ENCODE results near the gene CREB5.

DNA sequence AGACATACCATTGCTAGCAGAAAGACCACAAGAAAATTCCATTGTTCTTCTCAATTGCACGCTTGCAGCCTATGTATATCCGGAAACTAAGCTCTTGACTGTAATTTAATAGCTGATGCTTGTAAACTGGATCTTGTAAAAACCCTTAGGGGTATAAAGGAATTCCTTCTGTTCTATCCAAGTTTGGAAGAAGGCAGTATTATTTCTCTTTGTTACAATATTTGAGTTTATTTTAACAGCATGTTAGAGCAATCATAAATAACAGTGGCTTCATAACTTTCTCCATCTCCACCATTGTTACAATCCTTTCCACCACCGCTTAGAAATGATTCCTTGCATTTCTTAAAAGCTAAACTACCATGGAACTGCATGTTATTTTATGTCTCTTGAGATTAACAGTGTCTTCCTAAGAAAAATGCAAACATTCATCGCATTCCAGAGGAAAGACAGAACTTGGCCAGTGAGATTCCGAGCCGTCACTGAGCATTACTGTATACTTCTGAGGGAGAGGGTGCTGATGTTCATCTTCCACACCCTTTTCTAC lies 453.4 kb downstream of the CREB5 start:
- TF ChIP-seq, protein P1, sequence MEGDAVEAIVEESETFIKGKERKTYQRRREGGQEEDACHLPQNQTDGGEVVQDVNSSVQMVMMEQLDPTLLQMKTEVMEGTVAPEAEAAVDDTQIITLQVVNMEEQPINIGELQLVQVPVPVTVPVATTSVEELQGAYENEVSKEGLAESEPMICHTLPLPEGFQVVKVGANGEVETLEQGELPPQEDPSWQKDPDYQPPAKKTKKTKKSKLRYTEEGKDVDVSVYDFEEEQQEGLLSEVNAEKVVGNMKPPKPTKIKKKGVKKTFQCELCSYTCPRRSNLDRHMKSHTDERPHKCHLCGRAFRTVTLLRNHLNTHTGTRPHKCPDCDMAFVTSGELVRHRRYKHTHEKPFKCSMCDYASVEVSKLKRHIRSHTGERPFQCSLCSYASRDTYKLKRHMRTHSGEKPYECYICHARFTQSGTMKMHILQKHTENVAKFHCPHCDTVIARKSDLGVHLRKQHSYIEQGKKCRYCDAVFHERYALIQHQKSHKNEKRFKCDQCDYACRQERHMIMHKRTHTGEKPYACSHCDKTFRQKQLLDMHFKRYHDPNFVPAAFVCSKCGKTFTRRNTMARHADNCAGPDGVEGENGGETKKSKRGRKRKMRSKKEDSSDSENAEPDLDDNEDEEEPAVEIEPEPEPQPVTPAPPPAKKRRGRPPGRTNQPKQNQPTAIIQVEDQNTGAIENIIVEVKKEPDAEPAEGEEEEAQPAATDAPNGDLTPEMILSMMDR (IDR thresholded peaks at IDR 0.05; ENCODE audit: extremely low read depth in 1 of 2, insufficient read depth in 1 of 2, low read depth in 1 of 2, low read length in 2 of 2), result no peak
- no peak for TF ChIP-seq POLR2A (IDR thresholded peaks at IDR 0.05; ENCODE audit: low read depth, low read length)
- TF ChIP-seq, protein P2, sequence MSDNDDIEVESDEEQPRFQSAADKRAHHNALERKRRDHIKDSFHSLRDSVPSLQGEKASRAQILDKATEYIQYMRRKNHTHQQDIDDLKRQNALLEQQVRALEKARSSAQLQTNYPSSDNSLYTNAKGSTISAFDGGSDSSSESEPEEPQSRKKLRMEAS (IDR thresholded peaks at IDR 0.05; ENCODE audit: insufficient read depth, insufficient read length), result no peak
- no peak for TF ChIP-seq POLR2AphosphoS5 (IDR thresholded peaks at IDR 0.05; ENCODE audit: insufficient read depth, low read depth, low read length)
- no peak for TF ChIP-seq EZH2 (IDR thresholded peaks at IDR 0.05; ENCODE audit: borderline replicate concordance, low read depth, low read length, severe bottlenecking)
- no peak for TF ChIP-seq MYC (IDR thresholded peaks at IDR 0.05; ENCODE audit: low read depth, low read length)

All from endothelial cell of umbilical vein (primary cell).